BJ (cell line): ENCODE results near the gene ATP9B. TPM values are rescaled to one million over a fixed set of nuclear protein-coding genes. Genes with fewer than 3 reads are reported as not detected.

Source experiments
- CTCF ChIA-PET: fragments of 350-600 bp; formaldehyde crosslinking; extraction: SDS; loops from one replicate; lab custom pipeline; 2021; ENCODE audit warnings: antibody characterized with exemption, inconsistent platforms; lab: Yijun Ruan, JAX
- POLR2A ChIA-PET: fragments of 300-600 bp; sonication (Branson Sonifier 250); formaldehyde crosslinking; extraction: SDS; loops from one replicate; lab custom pipeline; 2021; ENCODE audit warnings: antibody characterized with exemption; lab: Charles Lee
- DNase-seq: peaks from one replicate; pipeline ENCODE4 v3.0.0-alpha.2; 2011; ENCODE audit warnings: low read depth
- H3K27me3 ChIP-seq: 2 replicates; pipeline ENCODE4 v1.6.0; 2011; ENCODE audit warnings: low read length; ENCODE audit not compliant: control insufficient read depth, insufficient read depth
- H3K36me3 ChIP-seq: 2 replicates; pipeline ENCODE4 v1.5.1; 2011; ENCODE audit warnings: low read length; ENCODE audit not compliant: control insufficient read depth, insufficient read depth
- H3K4me3 ChIP-seq: 2 replicates; pipeline ENCODE4 v1.5.1; 2011; ENCODE audit warnings: low read depth, mild to moderate bottlenecking, control low read depth, low read length
- CTCF ChIP-seq: IDR thresholded peaks from 2 replicates; pipeline ENCODE4 v1.5.1; 2011; ENCODE audit warnings: low read depth, mild to moderate bottlenecking, control low read depth, inconsistent platforms, low read length, moderate library complexity; ENCODE audit not compliant: insufficient read depth
- polyA plus RNA-seq: library from polyadenylated mRNA; depleted of rRNA; stranded (reverse); fragments of >200 nt; gene quantifications from 2 replicates; pipeline ENCODE4 v1.2.3, GENCODE V29; 2011

Gene ATP9B
- polyA plus RNA-seq, 1 experiment = 17.4 TPM

DNA sequence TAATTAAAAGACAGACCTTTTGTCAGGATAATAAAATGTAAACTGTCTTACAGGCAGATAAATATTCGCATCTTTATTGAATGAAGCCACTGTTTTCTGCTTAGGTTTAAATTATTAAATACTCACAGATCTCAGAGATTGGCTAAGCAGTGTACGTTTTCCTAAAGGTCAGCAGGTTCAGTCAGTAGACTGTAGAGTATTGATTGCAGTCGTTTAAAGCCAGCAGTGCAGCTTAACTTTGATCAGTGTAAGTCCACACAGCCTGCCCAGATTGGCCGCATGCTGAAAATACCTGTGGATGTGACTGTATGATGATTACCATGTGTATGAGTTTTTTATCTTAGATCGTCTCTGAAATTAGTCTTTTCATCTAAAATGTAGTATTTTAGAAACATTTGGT lies 42.3 kb downstream of the ATP9B start:
- no peak for TF ChIP-seq CTCF
- peaks cover 2% of the 10 kb centered on the region for H3K36me3 ChIP-seq
- CTCF ChIA-PET = no interaction called here
- H3K4me3 ChIP-seq = no peak overlapping the region
- POLR2A ChIA-PET = no interaction called here
- H3K27me3 ChIP-seq = no peaks in the 10 kb centered on the region
- no peak for DNase-seq

DNA sequence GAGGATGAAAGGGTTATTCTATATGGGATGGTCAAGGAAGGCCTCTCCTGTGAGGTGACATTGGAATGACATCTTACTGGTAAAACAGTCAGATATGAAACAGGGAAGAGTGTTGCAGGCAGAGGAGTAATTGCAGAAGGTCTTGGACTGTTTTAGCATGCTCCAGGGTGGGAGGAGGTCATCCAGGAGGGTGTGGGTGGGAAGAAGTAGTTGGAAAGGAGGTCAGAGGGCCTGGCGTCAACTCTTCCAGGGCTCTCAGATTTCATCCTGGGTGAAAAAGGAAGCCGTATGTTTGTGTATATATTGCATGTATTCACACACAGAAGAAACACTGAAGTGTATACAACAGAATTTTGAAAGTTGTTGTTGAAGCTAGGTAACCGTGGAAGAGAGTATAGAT lies 48.2 kb downstream of the ATP9B start:
- no peak for DNase-seq
- no peak overlapping the region for H3K4me3 ChIP-seq
- TF ChIP-seq CTCF = no peak
- ChIA-PET POLR2A (no interaction called here), CTCF (no interaction called here)
- peaks cover 2% of the 10 kb centered on the region for H3K36me3 ChIP-seq
- H3K27me3 ChIP-seq = no peaks in the 10 kb centered on the region

DNA sequence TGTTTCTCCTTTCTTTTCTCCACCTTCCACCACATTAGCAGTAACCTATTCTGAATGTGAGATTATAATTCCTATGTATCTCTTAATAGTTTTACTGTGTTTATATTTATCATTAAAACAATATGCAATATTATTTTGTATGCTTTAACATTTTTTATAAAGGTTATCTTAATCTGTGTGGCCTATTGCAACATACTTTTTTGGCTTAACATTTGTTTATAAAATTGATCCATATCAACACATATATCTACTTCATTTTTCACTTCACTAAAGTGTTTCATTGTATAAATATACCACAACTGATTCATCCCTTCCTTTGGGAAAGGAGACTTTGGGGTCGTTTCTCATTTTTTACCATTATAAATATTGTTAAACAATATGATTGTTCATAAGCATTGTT lies 48.6 kb downstream of the ATP9B start:
- CTCF ChIA-PET = no interaction called here

GRCh38 chr18:79118797-79119196 lies 49.6 kb downstream of the ATP9B start:
- POLR2A ChIA-PET = no interaction called here
- no peak for DNase-seq
- no peaks in the 10 kb centered on the region; the same call in 1 of the 2 replicates for H3K36me3 ChIP-seq
- CTCF ChIA-PET = interaction anchor here (0.6 kb wide), 2 partner anchors 32 to 87 kb away, joined by 3 read pairs; no protein-coding TSS in a partner anchor
- no peaks in the 10 kb centered on the region for H3K27me3 ChIP-seq
- TF ChIP-seq CTCF = no peak
- H3K4me3 ChIP-seq = no peak overlapping the region

More for the DNA sequence above, 48.6 kb downstream of the ATP9B start:
- Histone ChIP-seq H3K4me3 (no peak overlapping the region), H3K36me3 (peaks cover 2% of the 10 kb centered on the region), H3K27me3 (no peaks in the 10 kb centered on the region)
- POLR2A ChIA-PET = no interaction called here
- no peak for TF ChIP-seq CTCF
- no peak for DNase-seq

- CTCF ChIA-PET = no interaction called here
- Histone ChIP-seq H3K36me3 (no peaks in the 10 kb centered on the region; the same call in 1 of the 2 replicates), H3K4me3 (no peak overlapping the region), H3K27me3 (no peaks in the 10 kb centered on the region)
- POLR2A ChIA-PET = no interaction called here
- TF ChIP-seq CTCF = no peak
- peak; percentile 7 for DNase-seq
Observed at GRCh38 chr18:79121746-79122474, 52.7 kb downstream of the ATP9B start.
